Measurements from ENCODE around the gene TPX2.
A peak's percentile ranks its signal among the peaks of the same experiment; 100 is the strongest.
"Not testable (repeated sequence)": the region's sequence is repeated elsewhere in the genome, so short reads cannot be mapped to it uniquely, and the experiment has no call there.

TPX2 gene

DNA sequence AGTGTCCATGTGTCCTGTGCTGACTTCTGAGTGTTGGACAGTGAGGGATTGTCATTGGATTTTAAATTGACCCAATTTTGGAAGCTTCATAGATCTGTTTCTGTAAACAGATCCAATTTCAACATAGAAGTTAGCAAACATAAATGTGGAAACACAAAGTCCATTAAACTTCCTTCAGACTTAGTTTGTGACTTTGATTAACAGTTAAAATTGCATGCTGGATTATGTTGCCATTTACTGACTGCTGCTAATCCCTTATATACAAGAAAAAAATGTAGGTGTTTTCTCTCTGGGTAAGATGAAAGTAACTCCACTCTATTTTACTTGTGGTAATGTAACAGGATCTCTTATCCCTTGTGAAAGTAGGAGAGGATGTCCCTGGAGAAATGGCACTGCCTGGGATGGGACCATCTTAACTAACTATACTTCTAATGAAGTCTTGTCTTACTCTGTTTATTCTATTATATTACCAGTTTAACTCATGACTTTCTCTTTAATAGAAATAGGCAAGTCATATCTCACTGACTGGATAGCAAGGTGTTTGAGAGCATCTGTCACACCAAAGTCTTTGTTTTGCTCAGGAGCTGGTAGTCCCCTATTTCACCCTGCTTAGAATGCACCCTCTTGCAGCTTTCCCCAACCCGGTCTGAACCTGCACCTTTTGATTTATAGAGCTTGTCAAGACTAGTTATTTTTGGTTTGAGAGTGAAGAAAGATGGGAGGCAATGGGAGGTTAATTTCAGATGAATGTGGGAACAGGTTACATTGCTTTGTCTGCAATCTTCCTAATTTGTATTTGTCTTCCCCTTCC lies 7.2 kb downstream of the TPX2 start:
- peak; percentile 48 for ATAC-seq
- TF ChIP-seq, protein P1, sequence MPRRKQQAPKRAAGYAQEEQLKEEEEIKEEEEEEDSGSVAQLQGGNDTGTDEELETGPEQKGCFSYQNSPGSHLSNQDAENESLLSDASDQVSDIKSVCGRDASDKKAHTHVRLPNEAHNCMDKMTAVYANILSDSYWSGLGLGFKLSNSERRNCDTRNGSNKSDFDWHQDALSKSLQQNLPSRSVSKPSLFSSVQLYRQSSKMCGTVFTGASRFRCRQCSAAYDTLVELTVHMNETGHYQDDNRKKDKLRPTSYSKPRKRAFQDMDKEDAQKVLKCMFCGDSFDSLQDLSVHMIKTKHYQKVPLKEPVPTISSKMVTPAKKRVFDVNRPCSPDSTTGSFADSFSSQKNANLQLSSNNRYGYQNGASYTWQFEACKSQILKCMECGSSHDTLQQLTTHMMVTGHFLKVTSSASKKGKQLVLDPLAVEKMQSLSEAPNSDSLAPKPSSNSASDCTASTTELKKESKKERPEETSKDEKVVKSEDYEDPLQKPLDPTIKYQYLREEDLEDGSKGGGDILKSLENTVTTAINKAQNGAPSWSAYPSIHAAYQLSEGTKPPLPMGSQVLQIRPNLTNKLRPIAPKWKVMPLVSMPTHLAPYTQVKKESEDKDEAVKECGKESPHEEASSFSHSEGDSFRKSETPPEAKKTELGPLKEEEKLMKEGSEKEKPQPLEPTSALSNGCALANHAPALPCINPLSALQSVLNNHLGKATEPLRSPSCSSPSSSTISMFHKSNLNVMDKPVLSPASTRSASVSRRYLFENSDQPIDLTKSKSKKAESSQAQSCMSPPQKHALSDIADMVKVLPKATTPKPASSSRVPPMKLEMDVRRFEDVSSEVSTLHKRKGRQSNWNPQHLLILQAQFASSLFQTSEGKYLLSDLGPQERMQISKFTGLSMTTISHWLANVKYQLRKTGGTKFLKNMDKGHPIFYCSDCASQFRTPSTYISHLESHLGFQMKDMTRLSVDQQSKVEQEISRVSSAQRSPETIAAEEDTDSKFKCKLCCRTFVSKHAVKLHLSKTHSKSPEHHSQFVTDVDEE (CRISPR knock-in tag; IDR thresholded peaks at IDR 0.05): no peak
- TF ChIP-seq, protein P2, sequence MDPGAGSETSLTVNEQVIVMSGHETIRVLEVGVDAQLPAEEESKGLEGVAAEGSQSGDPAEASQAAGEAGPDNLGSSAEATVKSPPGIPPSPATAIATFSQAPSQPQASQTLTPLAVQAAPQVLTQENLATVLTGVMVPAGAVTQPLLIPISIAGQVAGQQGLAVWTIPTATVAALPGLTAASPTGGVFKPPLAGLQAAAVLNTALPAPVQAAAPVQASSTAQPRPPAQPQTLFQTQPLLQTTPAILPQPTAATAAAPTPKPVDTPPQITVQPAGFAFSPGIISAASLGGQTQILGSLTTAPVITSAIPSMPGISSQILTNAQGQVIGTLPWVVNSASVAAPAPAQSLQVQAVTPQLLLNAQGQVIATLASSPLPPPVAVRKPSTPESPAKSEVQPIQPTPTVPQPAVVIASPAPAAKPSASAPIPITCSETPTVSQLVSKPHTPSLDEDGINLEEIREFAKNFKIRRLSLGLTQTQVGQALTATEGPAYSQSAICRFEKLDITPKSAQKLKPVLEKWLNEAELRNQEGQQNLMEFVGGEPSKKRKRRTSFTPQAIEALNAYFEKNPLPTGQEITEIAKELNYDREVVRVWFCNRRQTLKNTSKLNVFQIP (CRISPR knock-in tag; IDR thresholded peaks at IDR 0.05; ENCODE audit: borderline replicate concordance, low read depth): no peak
- TF ChIP-seq, protein P3, sequence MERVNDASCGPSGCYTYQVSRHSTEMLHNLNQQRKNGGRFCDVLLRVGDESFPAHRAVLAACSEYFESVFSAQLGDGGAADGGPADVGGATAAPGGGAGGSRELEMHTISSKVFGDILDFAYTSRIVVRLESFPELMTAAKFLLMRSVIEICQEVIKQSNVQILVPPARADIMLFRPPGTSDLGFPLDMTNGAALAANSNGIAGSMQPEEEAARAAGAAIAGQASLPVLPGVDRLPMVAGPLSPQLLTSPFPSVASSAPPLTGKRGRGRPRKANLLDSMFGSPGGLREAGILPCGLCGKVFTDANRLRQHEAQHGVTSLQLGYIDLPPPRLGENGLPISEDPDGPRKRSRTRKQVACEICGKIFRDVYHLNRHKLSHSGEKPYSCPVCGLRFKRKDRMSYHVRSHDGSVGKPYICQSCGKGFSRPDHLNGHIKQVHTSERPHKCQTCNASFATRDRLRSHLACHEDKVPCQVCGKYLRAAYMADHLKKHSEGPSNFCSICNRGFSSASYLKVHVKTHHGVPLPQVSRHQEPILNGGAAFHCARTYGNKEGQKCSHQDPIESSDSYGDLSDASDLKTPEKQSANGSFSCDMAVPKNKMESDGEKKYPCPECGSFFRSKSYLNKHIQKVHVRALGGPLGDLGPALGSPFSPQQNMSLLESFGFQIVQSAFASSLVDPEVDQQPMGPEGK (CRISPR knock-in tag; IDR thresholded peaks at IDR 0.05; ENCODE audit: borderline replicate concordance): no peak
- TF ChIP-seq CSDC2 (CRISPR knock-in tag; IDR thresholded peaks at IDR 0.05) (no peak), SNAI2 (CRISPR knock-in tag; IDR thresholded peaks at IDR 0.05) (no peak), ZNF8 (CRISPR knock-in tag; IDR thresholded peaks at IDR 0.05) (no peak), PPARA (CRISPR knock-in tag; IDR thresholded peaks at IDR 0.05; ENCODE audit: borderline replicate concordance) (no peak)

DNA sequence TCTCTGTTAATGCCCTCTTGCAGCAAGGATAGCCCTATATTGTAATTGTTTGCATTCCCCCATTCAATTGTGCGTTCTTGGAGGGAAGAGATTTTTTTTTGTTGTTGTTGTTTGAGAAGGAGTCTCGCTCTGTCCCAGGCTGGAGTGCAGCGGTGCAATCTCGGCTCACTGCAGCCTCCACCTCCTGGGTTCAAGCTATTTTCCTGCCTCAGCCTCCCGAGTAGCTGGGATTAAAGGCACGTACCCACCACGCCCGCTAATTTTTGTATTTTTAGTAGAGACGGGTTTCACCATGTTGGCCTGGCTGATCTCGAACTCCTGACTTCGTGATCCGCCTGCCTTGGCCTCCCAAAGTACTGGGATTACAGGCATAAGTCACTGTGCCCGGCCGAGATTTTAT lies 7.9 kb downstream of the TPX2 start:
- ATAC-seq: not testable (repeated sequence)

DNA sequence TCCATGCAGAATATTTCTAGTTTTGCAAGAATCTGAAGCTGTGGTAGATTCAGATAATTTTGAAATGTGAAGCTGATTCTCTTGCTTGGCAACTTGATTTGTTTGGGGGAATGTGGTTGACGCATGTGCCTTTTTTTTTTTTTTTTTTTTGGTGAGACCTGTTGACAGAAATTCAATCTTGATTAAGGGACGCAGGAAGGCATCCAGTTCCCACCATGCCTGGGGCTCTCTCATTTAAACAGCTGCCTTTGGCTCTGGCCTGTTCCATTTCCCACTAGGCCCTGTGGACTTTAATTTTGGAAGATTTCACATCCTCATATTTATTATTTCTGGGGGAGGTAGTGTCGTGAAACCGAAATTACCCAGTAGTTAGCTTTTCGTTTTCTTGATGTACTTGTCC lies 8.6 kb downstream of the TPX2 start:
- no peak for TF ChIP-seq ZFP30 (CRISPR knock-in tag; IDR thresholded peaks at IDR 0.05)
- TF ChIP-seq BACH2 (CRISPR knock-in tag; IDR thresholded peaks at IDR 0.05; ENCODE audit: borderline replicate concordance): no peak
- TF ChIP-seq GLIS3 (CRISPR knock-in tag; IDR thresholded peaks at IDR 0.05): no peak
- no peak for TF ChIP-seq SNAI2 (CRISPR knock-in tag; IDR thresholded peaks at IDR 0.05)
- no peak for TF ChIP-seq TCF4 (CRISPR knock-in tag; IDR thresholded peaks at IDR 0.05; ENCODE audit: borderline replicate concordance)
- TF ChIP-seq ESRRG (CRISPR knock-in tag; IDR thresholded peaks at IDR 0.05): no peak
- no peak for TF ChIP-seq ZNF70 (CRISPR knock-in tag; IDR thresholded peaks at IDR 0.05)
- TF ChIP-seq PPARA (CRISPR knock-in tag; IDR thresholded peaks at IDR 0.05; ENCODE audit: borderline replicate concordance): no peak
- TF ChIP-seq ARNTL (CRISPR knock-in tag; IDR thresholded peaks at IDR 0.05; ENCODE audit: borderline replicate concordance, low read depth): no peak
- no peak for TF ChIP-seq ZNF565 (CRISPR knock-in tag; conservative IDR thresholded peaks at IDR 0.05; ENCODE audit: low read depth)
- TF ChIP-seq ISL1 (CRISPR knock-in tag; IDR thresholded peaks at IDR 0.05): no peak
- TF ChIP-seq, protein P1 (CRISPR knock-in tag; IDR thresholded peaks at IDR 0.05): no peak
- ATAC-seq: 0 out of 3 replicates have a peak, but pooled peaks have one; percentile 20

DNA sequence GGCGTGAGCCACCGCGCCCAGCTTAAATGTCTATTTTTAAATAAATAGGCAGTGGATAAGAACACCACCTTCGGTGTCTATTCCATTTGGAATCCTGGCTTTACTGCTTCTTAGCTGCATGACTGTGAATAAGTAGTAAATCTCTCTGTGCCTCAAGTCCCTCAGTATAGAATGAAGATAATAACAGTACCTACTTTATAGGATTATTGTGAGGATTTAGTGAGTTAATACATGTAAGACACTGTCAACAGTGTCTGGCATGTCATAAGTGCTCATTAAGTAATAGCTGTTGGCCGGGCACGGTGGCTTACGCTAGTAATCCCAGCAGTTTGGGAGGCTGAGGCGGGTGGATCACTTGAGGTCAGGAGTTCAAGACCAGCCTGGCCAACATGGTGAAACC lies 10.1 kb downstream of the TPX2 start:
- TF ChIP-seq, protein P1 (CRISPR knock-in tag; IDR thresholded peaks at IDR 0.05): no peak
- TF ChIP-seq ESRRG (CRISPR knock-in tag; IDR thresholded peaks at IDR 0.05): no peak
- TF ChIP-seq ZNF8 (CRISPR knock-in tag; IDR thresholded peaks at IDR 0.05): no peak
- TF ChIP-seq, protein P4, sequence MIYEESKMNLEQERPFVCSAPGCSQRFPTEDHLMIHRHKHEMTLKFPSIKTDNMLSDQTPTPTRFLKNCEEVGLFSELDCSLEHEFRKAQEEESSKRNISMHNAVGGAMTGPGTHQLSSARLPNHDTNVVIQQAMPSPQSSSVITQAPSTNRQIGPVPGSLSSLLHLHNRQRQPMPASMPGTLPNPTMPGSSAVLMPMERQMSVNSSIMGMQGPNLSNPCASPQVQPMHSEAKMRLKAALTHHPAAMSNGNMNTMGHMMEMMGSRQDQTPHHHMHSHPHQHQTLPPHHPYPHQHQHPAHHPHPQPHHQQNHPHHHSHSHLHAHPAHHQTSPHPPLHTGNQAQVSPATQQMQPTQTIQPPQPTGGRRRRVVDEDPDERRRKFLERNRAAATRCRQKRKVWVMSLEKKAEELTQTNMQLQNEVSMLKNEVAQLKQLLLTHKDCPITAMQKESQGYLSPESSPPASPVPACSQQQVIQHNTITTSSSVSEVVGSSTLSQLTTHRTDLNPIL (CRISPR knock-in tag; IDR thresholded peaks at IDR 0.05; ENCODE audit: low read depth): no peak
- TF ChIP-seq, protein P3 (CRISPR knock-in tag; IDR thresholded peaks at IDR 0.05; ENCODE audit: borderline replicate concordance): no peak
- TF ChIP-seq ZNF565 (CRISPR knock-in tag; conservative IDR thresholded peaks at IDR 0.05; ENCODE audit: low read depth): no peak
- TF ChIP-seq OSR1 (CRISPR knock-in tag; IDR thresholded peaks at IDR 0.05): no peak
- TF ChIP-seq PPARA (CRISPR knock-in tag; IDR thresholded peaks at IDR 0.05; ENCODE audit: borderline replicate concordance): no peak
- no peak for ATAC-seq
